ENCODE measurements around the gene SCYL2.

- TF ChIP-seq POLR2A (IDR thresholded peaks at IDR 0.05; ENCODE audit: low read length) (no peak), GATA1 (IDR thresholded peaks at IDR 0.05; ENCODE audit: low read depth, low read length) (no peak)
Observed at GRCh38 chr12:100388382-100388781, 121.4 kb downstream of the SCYL2 start.
